ENCODE data around the gene PNMA6A.

DNA sequence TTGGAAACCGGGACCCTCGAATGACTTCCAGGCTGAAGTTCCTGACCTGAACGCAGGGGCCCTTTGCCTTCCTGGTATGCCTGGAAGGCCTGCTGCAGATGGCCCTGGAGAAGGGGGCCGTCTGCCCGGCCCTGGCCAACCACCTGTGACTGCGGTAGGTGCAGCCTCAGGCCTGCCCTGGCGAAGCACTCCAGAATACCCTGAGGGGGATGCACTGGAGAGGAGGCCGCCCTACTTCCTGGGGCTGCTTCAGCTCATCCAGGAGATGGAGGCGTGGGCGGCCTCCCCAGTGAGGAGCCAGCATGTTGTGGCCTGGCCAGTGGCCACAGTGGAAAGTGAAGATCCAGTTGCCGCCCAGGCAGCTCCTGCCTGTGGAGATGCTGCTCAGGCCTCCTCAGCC lies 42.4 kb upstream of the PNMA6A start:
- TF ChIP-seq, protein P1, sequence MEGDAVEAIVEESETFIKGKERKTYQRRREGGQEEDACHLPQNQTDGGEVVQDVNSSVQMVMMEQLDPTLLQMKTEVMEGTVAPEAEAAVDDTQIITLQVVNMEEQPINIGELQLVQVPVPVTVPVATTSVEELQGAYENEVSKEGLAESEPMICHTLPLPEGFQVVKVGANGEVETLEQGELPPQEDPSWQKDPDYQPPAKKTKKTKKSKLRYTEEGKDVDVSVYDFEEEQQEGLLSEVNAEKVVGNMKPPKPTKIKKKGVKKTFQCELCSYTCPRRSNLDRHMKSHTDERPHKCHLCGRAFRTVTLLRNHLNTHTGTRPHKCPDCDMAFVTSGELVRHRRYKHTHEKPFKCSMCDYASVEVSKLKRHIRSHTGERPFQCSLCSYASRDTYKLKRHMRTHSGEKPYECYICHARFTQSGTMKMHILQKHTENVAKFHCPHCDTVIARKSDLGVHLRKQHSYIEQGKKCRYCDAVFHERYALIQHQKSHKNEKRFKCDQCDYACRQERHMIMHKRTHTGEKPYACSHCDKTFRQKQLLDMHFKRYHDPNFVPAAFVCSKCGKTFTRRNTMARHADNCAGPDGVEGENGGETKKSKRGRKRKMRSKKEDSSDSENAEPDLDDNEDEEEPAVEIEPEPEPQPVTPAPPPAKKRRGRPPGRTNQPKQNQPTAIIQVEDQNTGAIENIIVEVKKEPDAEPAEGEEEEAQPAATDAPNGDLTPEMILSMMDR (conservative IDR thresholded peaks at IDR 0.05; ENCODE audit: low read length) = no peak
- no peak for TF ChIP-seq EZH2phosphoT487 (IDR thresholded peaks at IDR 0.05; ENCODE audit: borderline replicate concordance, low read depth, low read length)
